ENCODE measurements around the gene CLEC3A. TPM values are rescaled to one million over a fixed set of nuclear protein-coding genes. Genes with fewer than 3 reads are reported as not detected.
"Not testable (repeated sequence)": the region's sequence is repeated elsewhere in the genome, so short reads cannot be mapped to it uniquely, and the experiment has no call there.

CLEC3A gene
- 10.9 TPM in 2 replicates for total RNA-seq (2014; rRNA removed; shearing (Covaris generic))

- peak; percentile 63 for DNase-seq (ENCODE audit: low spot score)
These were observed at the start of gene CLEC3A for GRCh38 chr16:78022347-78023060. TSS of gene CLEC3A (plus strand) at chr16:78022548. CDS start at chr16:78022627, 79 bp downstream.

GRCh38 chr16:77974883-77975282, 47.5 kb upstream of the CLEC3A start:
- peak; percentile 11 for DNase-seq (ENCODE audit: low spot score)

- DNase-seq (ENCODE audit: low spot score), result no peak
These were observed 46.4 kb upstream of the CLEC3A start for GRCh38 chr16:77975942-77976341.

- no peak for DNase-seq (ENCODE audit: low spot score)
These were observed 45.0 kb upstream of the CLEC3A start for GRCh38 chr16:77977339-77977738.

GRCh38 chr16:77985111-77985510, 37.2 kb upstream of the CLEC3A start:
- no peak for DNase-seq (ENCODE audit: low spot score)

- no peak for DNase-seq (ENCODE audit: low spot score)
These were observed 36.2 kb upstream of the CLEC3A start for GRCh38 chr16:77986011-77986740.

GRCh38 chr16:77987810-77988209, 34.5 kb upstream of the CLEC3A start:
- no peak for DNase-seq (ENCODE audit: low spot score)

- DNase-seq (ENCODE audit: low spot score), result no peak
These were observed 32.5 kb upstream of the CLEC3A start for GRCh38 chr16:77989846-77990245.

GRCh38 chr16:77991701-77992100, 30.6 kb upstream of the CLEC3A start:
- no peak for DNase-seq (ENCODE audit: low spot score)

GRCh38 chr16:77992381-77992780, 30.0 kb upstream of the CLEC3A start:
- not testable (repeated sequence) for DNase-seq (ENCODE audit: low spot score)

GRCh38 chr16:77993111-77993985, 29.0 kb upstream of the CLEC3A start:
- peak; percentile 78 for DNase-seq (ENCODE audit: low spot score)

- DNase-seq (ENCODE audit: low spot score), result no peak
These were observed 26.4 kb upstream of the CLEC3A start for GRCh38 chr16:77995843-77996455.

GRCh38 chr16:77998350-77999023, 23.9 kb upstream of the CLEC3A start:
- DNase-seq (ENCODE audit: low spot score), result no peak

- DNase-seq (ENCODE audit: low spot score), result no peak
These were observed 20.8 kb upstream of the CLEC3A start for GRCh38 chr16:78001451-78002025.

GRCh38 chr16:78002915-78003538, 19.3 kb upstream of the CLEC3A start:
- DNase-seq (ENCODE audit: low spot score), result peak; percentile 89

- no peak for DNase-seq (ENCODE audit: low spot score)
These were observed 17.8 kb upstream of the CLEC3A start for GRCh38 chr16:78004517-78004916.

GRCh38 chr16:78005881-78006280, 16.5 kb upstream of the CLEC3A start:
- peak; percentile 23 for DNase-seq (ENCODE audit: low spot score)

- no peak for DNase-seq (ENCODE audit: low spot score)
These were observed 15.2 kb upstream of the CLEC3A start for GRCh38 chr16:78007121-78007520.

GRCh38 chr16:78024159-78024558, 1.8 kb downstream of the CLEC3A start:
- no peak for DNase-seq (ENCODE audit: low spot score)

- DNase-seq (ENCODE audit: low spot score), result no peak
These were observed 3.3 kb downstream of the CLEC3A start for GRCh38 chr16:78025631-78026030.
